ENCODE measurements around the gene SRL.

SRL gene

GRCh38 chr16:4178468-4179010, 63.3 kb downstream of the SRL start:
- DNase-seq (ENCODE audit: extremely low read depth, low read depth) = no peak
- no peak for TF ChIP-seq CTCF (IDR thresholded peaks at IDR 0.05; ENCODE audit: low read depth, low read length)

GRCh38 chr16:4176906-4177417, 64.9 kb downstream of the SRL start:
- no peak for DNase-seq (ENCODE audit: extremely low read depth, low read depth)
- TF ChIP-seq CTCF (IDR thresholded peaks at IDR 0.05; ENCODE audit: low read depth, low read length) = no peak

GRCh38 chr16:4175849-4176248, 66.0 kb downstream of the SRL start:
- DNase-seq (ENCODE audit: extremely low read depth, low read depth) = no peak
- no peak for TF ChIP-seq CTCF (IDR thresholded peaks at IDR 0.05; ENCODE audit: low read depth, low read length)

GRCh38 chr16:4172070-4172469, 69.8 kb downstream of the SRL start:
- DNase-seq (ENCODE audit: extremely low read depth, low read depth) = no peak
- TF ChIP-seq CTCF (IDR thresholded peaks at IDR 0.05; ENCODE audit: low read depth, low read length) = no peak

GRCh38 chr16:4169415-4169814, 72.5 kb downstream of the SRL start:
- no peak for TF ChIP-seq CTCF (IDR thresholded peaks at IDR 0.05; ENCODE audit: low read depth, low read length)
- DNase-seq (ENCODE audit: extremely low read depth, low read depth) = no peak

- DNase-seq (ENCODE audit: extremely low read depth, low read depth) = no peak
Measured at GRCh38 chr16:4166821-4167220, 75.1 kb downstream of the SRL start.

More at GRCh38 chr16:4166821-4167220, 75.1 kb downstream of the SRL start:
- no peak for TF ChIP-seq CTCF (IDR thresholded peaks at IDR 0.05; ENCODE audit: low read depth, low read length)

Data from AG09319 (cell line).